Mammary microvascular endothelial cell (primary cell): ENCODE data around the gene ITGB7. TPM values are rescaled to one million over a fixed set of nuclear protein-coding genes. Genes with fewer than 3 reads are reported as not detected.

Source experiments
- total RNA-seq: library from RNA; depleted of rRNA; stranded (reverse); fragments of >200 nt; gene quantifications from 2 replicates; pipeline ENCODE4 v1.2.3, GENCODE V29; 2015

ITGB7 gene, protein sequence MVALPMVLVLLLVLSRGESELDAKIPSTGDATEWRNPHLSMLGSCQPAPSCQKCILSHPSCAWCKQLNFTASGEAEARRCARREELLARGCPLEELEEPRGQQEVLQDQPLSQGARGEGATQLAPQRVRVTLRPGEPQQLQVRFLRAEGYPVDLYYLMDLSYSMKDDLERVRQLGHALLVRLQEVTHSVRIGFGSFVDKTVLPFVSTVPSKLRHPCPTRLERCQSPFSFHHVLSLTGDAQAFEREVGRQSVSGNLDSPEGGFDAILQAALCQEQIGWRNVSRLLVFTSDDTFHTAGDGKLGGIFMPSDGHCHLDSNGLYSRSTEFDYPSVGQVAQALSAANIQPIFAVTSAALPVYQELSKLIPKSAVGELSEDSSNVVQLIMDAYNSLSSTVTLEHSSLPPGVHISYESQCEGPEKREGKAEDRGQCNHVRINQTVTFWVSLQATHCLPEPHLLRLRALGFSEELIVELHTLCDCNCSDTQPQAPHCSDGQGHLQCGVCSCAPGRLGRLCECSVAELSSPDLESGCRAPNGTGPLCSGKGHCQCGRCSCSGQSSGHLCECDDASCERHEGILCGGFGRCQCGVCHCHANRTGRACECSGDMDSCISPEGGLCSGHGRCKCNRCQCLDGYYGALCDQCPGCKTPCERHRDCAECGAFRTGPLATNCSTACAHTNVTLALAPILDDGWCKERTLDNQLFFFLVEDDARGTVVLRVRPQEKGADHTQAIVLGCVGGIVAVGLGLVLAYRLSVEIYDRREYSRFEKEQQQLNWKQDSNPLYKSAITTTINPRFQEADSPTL
- 0.30 and 0.80 TPM in 2 replicates for total RNA-seq

GRCh38 chr12:53207042-53207441, at the start of gene ITGB7:
Gene ITGB7, minus strand, starts transcription at chr12:53207251. Its CDS starts 6,808 bp downstream, at chr12:53200443.

GRCh38 chr12:53231921-53232645, 25.0 kb upstream of the ITGB7 start, which contains the start of gene RARG:
Gene RARG, minus strand, starts transcription at chr12:53232209. Its CDS starts 4,664 bp downstream, at chr12:53227545.

DNA sequence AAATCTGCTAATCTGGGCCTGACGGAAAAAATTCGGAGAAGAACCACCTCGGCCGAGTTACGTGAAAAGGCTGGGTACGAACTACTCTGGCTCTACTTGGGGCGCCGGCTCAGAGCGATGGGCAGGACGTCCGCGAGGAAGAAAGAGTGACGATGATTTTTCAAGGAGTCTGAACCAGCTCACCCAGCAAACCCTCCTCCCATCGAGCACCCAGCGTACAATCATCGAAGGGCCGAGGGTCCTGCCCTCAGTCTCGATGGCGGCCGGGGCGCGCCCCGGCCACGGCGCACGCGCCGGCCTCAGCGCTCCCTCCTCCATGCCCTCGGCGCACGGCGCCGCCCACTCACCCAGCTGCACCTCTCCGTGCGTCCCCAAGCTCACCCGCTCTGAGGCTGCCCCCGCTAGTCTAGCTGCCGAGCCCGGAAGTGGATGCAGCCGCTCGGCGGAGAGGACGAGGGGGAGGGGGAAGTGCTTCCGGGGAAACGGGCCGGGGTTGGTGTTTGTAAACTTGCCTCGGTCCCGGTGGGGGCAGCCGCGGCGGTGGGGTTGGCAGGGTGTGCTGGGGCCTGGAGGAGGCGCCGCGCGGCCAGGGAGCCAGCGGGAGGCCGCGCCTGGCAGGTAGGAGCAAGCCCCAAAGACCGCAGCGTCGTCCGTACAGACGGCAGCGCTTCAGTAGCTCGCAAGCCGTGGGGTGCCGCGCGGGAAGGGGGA, 26.7 kb downstream of the ITGB7 start, which contains the start of the genes CSAD and ZNF740:
Gene CSAD, minus strand, starts transcription at position 706 of the 711 bp plus-strand sequence. CDS start 7,455 bp downstream, outside the sequence.
Gene ZNF740, plus strand, starts transcription at position 503 of the 711 bp plus-strand sequence. CDS start 1,262 bp downstream, outside the sequence.

Other genes with a start within 250 kb of the ITGB7 start
- gene EIF4B, start 200.8 kb downstream of the ITGB7 start, total RNA-seq = 273 and 317 TPM in 2 replicates
- 34.9 and 41.3 TPM in 2 replicates for gene TNS2, start 157.2 kb downstream of the ITGB7 start, total RNA-seq
- gene SPRYD3, start 127.9 kb downstream of the ITGB7 start, total RNA-seq = 38.8 and 39.8 TPM in 2 replicates
- 222 and 277 TPM in 2 replicates for gene IGFBP6, start 109.6 kb downstream of the ITGB7 start, total RNA-seq
- gene SOAT2, start 103.8 kb downstream of the ITGB7 start, total RNA-seq = not detected in 2 replicates
- 4.5 and 9.0 TPM in 2 replicates for gene ZNF740, start 26.5 kb downstream of the ITGB7 start, total RNA-seq
- 1.1 and 3.0 TPM in 2 replicates for gene CSAD, start 26.3 kb downstream of the ITGB7 start, total RNA-seq
- 81.5 and 84.3 TPM in 2 replicates for gene RARG, start 25.0 kb upstream of the ITGB7 start, total RNA-seq
- 14.8 and 22.2 TPM in 2 replicates for gene ESPL1, start 61.0 kb upstream of the ITGB7 start, total RNA-seq
- 384 and 454 TPM in 2 replicates for gene PFDN5, start 88.3 kb upstream of the ITGB7 start, total RNA-seq
- 41.8 and 63.4 TPM in 2 replicates for gene MYG1, start 92.4 kb upstream of the ITGB7 start, total RNA-seq
- 59.6 and 69.6 TPM in 2 replicates for gene AAAS, start 114.4 kb upstream of the ITGB7 start, total RNA-seq
- 0.13 TPM in 1 of 2 replicates, not detected in the other for gene SP7, start 129.1 kb upstream of the ITGB7 start, total RNA-seq
- gene SP1, start 172.9 kb upstream of the ITGB7 start, total RNA-seq = 27.6 and 28.9 TPM in 2 replicates
- gene AMHR2, start 216.6 kb upstream of the ITGB7 start, total RNA-seq = not detected in 2 replicates
- gene PRR13, start 234.5 kb upstream of the ITGB7 start, total RNA-seq = 76.1 and 115 TPM in 2 replicates
- 203 and 218 TPM in 2 replicates for gene PCBP2, start 244.9 kb upstream of the ITGB7 start, total RNA-seq